GM15510 (cell line): Measurements from ENCODE around the gene LIPK.

Experiments used
- POLR2A ChIP-seq: IDR thresholded peaks from 3 replicates; pipeline ENCODE4 v1.6.1; 2011; ENCODE audit warnings: borderline replicate concordance; ENCODE audit not compliant: insufficient read length; ENCODE audit errors: extremely low read depth

LIPK gene

GRCh38 chr10:88794731-88795130 lies 88.7 kb downstream of the LIPK start:
- no peak for TF ChIP-seq POLR2A

GRCh38 chr10:88800152-88801125 lies 94.4 kb downstream of the LIPK start:
- TF ChIP-seq POLR2A = no peak
